ENCODE data around the gene ATP4A. TPM values are rescaled to one million over a fixed set of nuclear protein-coding genes. Genes with fewer than 3 reads are reported as not detected.
A peak's percentile ranks its signal among the peaks of the same experiment; 100 is the strongest.

The ATP4A gene
- total and polyA plus RNA-seq, 9 of the 15 experiments (the other 6 are each of a cell fraction or from before 2014, with no cell fraction given), result 0.15 TPM; not detected in 8

GRCh38 chr19:35545001-35545854 lies 18.2 kb downstream of the ATP4A start, which contains the start of gene TMEM147 (continued):
- peak; percentile 84 for TF ChIP-seq USF2 (CRISPR knock-in tag; IDR thresholded peaks at IDR 0.05)
- TF ChIP-seq MED1 (CRISPR knock-in tag; IDR thresholded peaks at IDR 0.05; ENCODE audit: borderline replicate concordance), result no peak
- TF ChIP-seq HDAC8 (tag; IDR thresholded peaks at IDR 0.05), result 0 out of 2 replicates have a peak, but pooled peaks have one; percentile 18
- peak; percentile 97 for TF ChIP-seq MTA1 (IDR thresholded peaks at IDR 0.05; ENCODE audit: borderline replicate concordance)
- no peak for TF ChIP-seq HMGXB4 (CRISPR knock-in tag; IDR thresholded peaks at IDR 0.05)
- no peak for TF ChIP-seq ZNF507 (tag; conservative IDR thresholded peaks at IDR 0.05)
- TF ChIP-seq NR0B1 (IDR thresholded peaks at IDR 0.05; ENCODE audit: partially characterized antibody), result no peak
- no peak for TF ChIP-seq CTCF (IDR thresholded peaks at IDR 0.05 in 2 of 3, conservative IDR thresholded peaks at IDR 0.05 in 1 of 3; ENCODE audit: insufficient read depth in 2 of 3, low read depth in 1 of 3, low read length in 3 of 3)
- TF ChIP-seq ZNF124 (CRISPR knock-in tag; IDR thresholded peaks at IDR 0.05), result no peak
- peak; percentile 84; the same call in 1 of the 2 replicates for TF ChIP-seq ARID4B (CRISPR knock-in tag; IDR thresholded peaks at IDR 0.05)
- TF ChIP-seq HOXB6 (CRISPR knock-in tag; IDR thresholded peaks at IDR 0.05; ENCODE audit: borderline replicate concordance), result no peak
- no peak for TF ChIP-seq ZNF165 (CRISPR knock-in tag; IDR thresholded peaks at IDR 0.05; ENCODE audit: borderline replicate concordance)
- TF ChIP-seq MAFK (IDR thresholded peaks at IDR 0.05; ENCODE audit: low read length), result no peak
- peak; percentile 18; the same call in 1 of the 2 replicates for TF ChIP-seq PKNOX1 (IDR thresholded peaks at IDR 0.05)

Data from K562 (cell line).